ENCODE data around the gene LRRC3C. TPM values are rescaled to one million over a fixed set of nuclear protein-coding genes. Genes with fewer than 3 reads are reported as not detected.

The LRRC3C gene
- total RNA-seq, 1 experiment from 2014 or later: not detected

DNA sequence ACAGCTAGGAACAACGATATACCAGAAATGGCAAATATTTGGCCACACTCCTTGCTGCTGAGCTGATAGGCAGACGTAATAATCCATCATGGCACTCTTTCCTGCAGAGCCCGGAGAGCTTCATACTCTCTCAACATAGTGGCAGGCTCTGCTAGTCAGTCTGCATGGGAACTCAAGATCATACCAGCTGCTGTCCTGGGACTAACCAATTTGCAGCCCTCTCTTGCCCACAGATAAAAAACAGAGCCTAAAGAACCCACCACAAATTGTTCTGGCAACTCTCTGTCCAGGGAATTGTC lies 22.6 kb upstream of the LRRC3C start:
- intact Hi-C loops (cut with micrococcal nuclease; ENCODE audit: unreplicated experiment): no loop called here
- Histone ChIP-seq H3K4me1 (peaks cover 9% of the 10 kb centered on the region; the same call in 1 of the 2 replicates), H3K4me3 (ENCODE audit: low read depth, low read length) (no peak overlapping the region), H3K9me3 (no peaks in the 10 kb centered on the region), H3K27me3 (replicated peaks; ENCODE audit: control insufficient read depth, insufficient read depth, low read length) (no peaks in the 10 kb centered on the region), H3K36me3 (ENCODE audit: control insufficient read depth, insufficient read depth, low read length) (no peaks in the 10 kb centered on the region)
- H3K4me3 Mint-ChIP-seq (ENCODE audit: unreplicated experiment): no peak overlapping the region
- no peaks in the 10 kb centered on the region for H3K36me3 Mint-ChIP-seq (ENCODE audit: insufficient read depth, unreplicated experiment)
- no peak for DNase-seq
- no TSS peak for BruUV-seq (replicated peaks)
- CTCF ChIA-PET: interaction anchor here (0.6 to 1.0 kb wide), 2 partner anchors 9 to 523 kb away, joined by 3 to 7 read pairs; no protein-coding TSS in a partner anchor
- H3K4me1 Mint-ChIP-seq (ENCODE audit: low read depth, unreplicated experiment): peaks cover 10% of the 10 kb centered on the region
- no peak for TF ChIP-seq CTCF (IDR thresholded peaks at IDR 0.05; ENCODE audit: insufficient read depth in 1 of 2, low read depth in 1 of 2, low read length in 1 of 2, severe bottlenecking in 1 of 2, unreplicated experiment in 1 of 2)
- H3K27ac Mint-ChIP-seq (ENCODE audit: unreplicated experiment): no peak overlapping the region
- H3K9me3 Mint-ChIP-seq (ENCODE audit: unreplicated experiment): no peaks in the 10 kb centered on the region
- POLR2A ChIA-PET: interaction anchor here (0.5 kb wide), 1 partner anchor 98 kb away, joined by 4 read pairs; no protein-coding TSS in a partner anchor
- no peaks in the 10 kb centered on the region for H3K27me3 Mint-ChIP-seq (ENCODE audit: insufficient read depth, unreplicated experiment)

DNA sequence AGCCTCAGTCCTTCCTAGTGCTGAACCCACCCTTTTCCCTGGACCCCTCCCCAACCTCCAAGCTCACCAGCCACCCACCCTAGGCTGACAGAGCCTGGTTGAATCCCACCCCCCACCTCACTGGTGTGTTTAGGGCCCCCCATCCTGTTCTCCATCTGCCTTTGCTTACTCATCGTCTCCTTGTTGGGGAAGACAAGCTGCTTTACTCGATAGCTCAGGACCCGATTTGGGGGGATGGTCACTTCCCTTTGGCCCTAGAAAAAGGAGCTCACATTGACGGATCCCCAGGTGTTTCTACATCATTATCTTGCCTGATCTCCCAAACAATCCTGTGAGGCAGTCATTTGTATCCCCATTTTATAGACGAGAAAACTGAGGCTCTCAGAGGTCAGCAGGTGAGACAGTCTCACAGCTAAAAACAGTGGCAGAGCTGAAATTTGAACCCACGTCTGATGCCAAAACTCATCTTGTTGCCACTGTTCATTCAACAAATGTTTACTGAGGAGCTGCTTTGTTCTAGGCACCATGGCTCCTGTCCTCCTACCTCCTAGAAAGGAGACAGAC lies 18.7 kb upstream of the LRRC3C start:
- Histone ChIP-seq H3K27me3 (replicated peaks; ENCODE audit: control insufficient read depth, insufficient read depth, low read length) (no peaks in the 10 kb centered on the region), H3K9me3 (no peaks in the 10 kb centered on the region), H3K4me1 (peaks cover 9% of the 10 kb centered on the region; the same call in 1 of the 2 replicates), H3K4me3 (ENCODE audit: low read depth, low read length) (no peak overlapping the region), H3K36me3 (ENCODE audit: control insufficient read depth, insufficient read depth, low read length) (no peaks in the 10 kb centered on the region)
- Mint-ChIP-seq H3K27me3 (ENCODE audit: insufficient read depth, unreplicated experiment) (no peaks in the 10 kb centered on the region), H3K4me1 (ENCODE audit: low read depth, unreplicated experiment) (peaks cover 10% of the 10 kb centered on the region), H3K27ac (ENCODE audit: unreplicated experiment) (no peak overlapping the region), H3K4me3 (ENCODE audit: unreplicated experiment) (no peak overlapping the region), H3K9me3 (ENCODE audit: unreplicated experiment) (no peaks in the 10 kb centered on the region), H3K36me3 (ENCODE audit: insufficient read depth, unreplicated experiment) (peaks cover 4% of the 10 kb centered on the region)
- intact Hi-C loops (cut with micrococcal nuclease; ENCODE audit: unreplicated experiment): no loop called here
- no peak for TF ChIP-seq CTCF (IDR thresholded peaks at IDR 0.05; ENCODE audit: insufficient read depth in 1 of 2, low read depth in 1 of 2, low read length in 1 of 2, severe bottlenecking in 1 of 2, unreplicated experiment in 1 of 2)
- no peak for DNase-seq
- POLR2A ChIA-PET: no interaction called here
- BruUV-seq (replicated peaks): no TSS peak
- CTCF ChIA-PET: no interaction called here

- no peaks in the 10 kb centered on the region for H3K9me3 ChIP-seq
- H3K36me3 ChIP-seq (ENCODE audit: control insufficient read depth, insufficient read depth, low read length): peaks cover under 1% of the 10 kb centered on the region
- intact Hi-C loops (cut with micrococcal nuclease; ENCODE audit: unreplicated experiment): no loop called here
- ChIA-PET POLR2A (no interaction called here), CTCF (no interaction called here)
- H3K27me3 Mint-ChIP-seq (ENCODE audit: insufficient read depth, unreplicated experiment): no peaks in the 10 kb centered on the region
- no peaks in the 10 kb centered on the region for H3K9me3 Mint-ChIP-seq (ENCODE audit: unreplicated experiment)
- peaks cover 19% of the 10 kb centered on the region for H3K36me3 Mint-ChIP-seq (ENCODE audit: insufficient read depth, unreplicated experiment)
- BruUV-seq (replicated peaks): no TSS peak
- peaks cover 27% of the 10 kb centered on the region for H3K4me1 ChIP-seq
- no peaks in the 10 kb centered on the region for H3K27me3 ChIP-seq (replicated peaks; ENCODE audit: control insufficient read depth, insufficient read depth, low read length)
- no peak for DNase-seq
- no peak for TF ChIP-seq CTCF (IDR thresholded peaks at IDR 0.05; ENCODE audit: insufficient read depth in 1 of 2, low read depth in 1 of 2, low read length in 1 of 2, severe bottlenecking in 1 of 2, unreplicated experiment in 1 of 2)
- H3K4me3 ChIP-seq (ENCODE audit: low read depth, low read length): no peak overlapping the region
- no peak overlapping the region for H3K4me3 Mint-ChIP-seq (ENCODE audit: unreplicated experiment)
- no peak overlapping the region for H3K27ac Mint-ChIP-seq (ENCODE audit: unreplicated experiment)
- H3K4me1 Mint-ChIP-seq (ENCODE audit: low read depth, unreplicated experiment): peaks cover 20% of the 10 kb centered on the region
Observed at GRCh38 chr17:39913989-39914388, 13.5 kb upstream of the LRRC3C start.

All from Caco-2 (cell line).